Neuron (in vitro differentiated cells): ENCODE data around the gene IMMP2L.
"Not testable (repeated sequence)": the region's sequence is repeated elsewhere in the genome, so short reads cannot be mapped to it uniquely, and the experiment has no call there.

Experiments used
- H2AFZ ChIP-seq: one replicate; pipeline ENCODE4 v1.6.1; 2013; ENCODE audit warnings: low read depth, mild to moderate bottlenecking, inconsistent platforms, low read length, moderate library complexity
- H3K27me3 ChIP-seq: one replicate; pipeline ENCODE4 v1.6.1; 2013; ENCODE audit warnings: low read length; ENCODE audit not compliant: insufficient read depth
- H3K36me3 ChIP-seq: one replicate; pipeline ENCODE4 v1.6.1; 2013; ENCODE audit warnings: low read length; ENCODE audit not compliant: insufficient read depth
- H3K4me1 ChIP-seq: one replicate; pipeline ENCODE4 v1.6.1; 2013; ENCODE audit warnings: low read length; ENCODE audit not compliant: insufficient read depth
- H3K4me3 ChIP-seq: 2 replicates; pipeline ENCODE4 v1.5.1; 2013; ENCODE audit warnings: mild to moderate bottlenecking, low read length, moderate library complexity
- H3K9me3 ChIP-seq: one replicate; pipeline ENCODE4 v1.6.1; 2013; ENCODE audit warnings: low read length

Gene IMMP2L

DNA sequence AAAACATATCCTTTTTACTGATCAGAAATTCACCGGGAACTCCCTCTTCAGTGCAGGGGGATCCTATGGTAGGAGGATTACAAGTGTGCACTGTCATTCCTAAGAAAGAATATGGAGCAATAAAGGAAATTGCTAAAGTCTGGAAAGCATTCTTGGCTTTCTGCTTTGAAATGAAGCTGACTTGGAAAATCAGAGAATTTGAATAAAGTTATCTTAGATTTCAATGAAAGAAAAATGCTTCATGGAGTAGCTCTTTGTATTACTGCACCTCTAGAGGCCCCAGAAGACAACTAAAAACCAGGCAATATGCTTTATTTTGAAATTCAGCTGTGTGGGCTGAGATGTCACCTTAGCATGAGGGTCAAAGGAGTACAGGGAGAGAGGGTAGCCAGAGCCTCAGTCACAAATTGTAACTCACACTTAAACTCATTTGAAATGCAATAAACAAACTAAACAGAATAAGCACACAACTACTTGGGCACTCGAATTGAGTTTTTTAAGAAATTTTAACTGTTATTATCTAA lies 102.5 kb downstream of the IMMP2L start:
- H3K27me3 ChIP-seq = no peaks in the 10 kb centered on the region
- peaks cover 9% of the 10 kb centered on the region for H3K4me1 ChIP-seq
- no peaks in the 10 kb centered on the region for H3K9me3 ChIP-seq
- no peak overlapping the region for H3K4me3 ChIP-seq
- no peak overlapping the region for H2AFZ ChIP-seq
- H3K36me3 ChIP-seq = no peaks in the 10 kb centered on the region

DNA sequence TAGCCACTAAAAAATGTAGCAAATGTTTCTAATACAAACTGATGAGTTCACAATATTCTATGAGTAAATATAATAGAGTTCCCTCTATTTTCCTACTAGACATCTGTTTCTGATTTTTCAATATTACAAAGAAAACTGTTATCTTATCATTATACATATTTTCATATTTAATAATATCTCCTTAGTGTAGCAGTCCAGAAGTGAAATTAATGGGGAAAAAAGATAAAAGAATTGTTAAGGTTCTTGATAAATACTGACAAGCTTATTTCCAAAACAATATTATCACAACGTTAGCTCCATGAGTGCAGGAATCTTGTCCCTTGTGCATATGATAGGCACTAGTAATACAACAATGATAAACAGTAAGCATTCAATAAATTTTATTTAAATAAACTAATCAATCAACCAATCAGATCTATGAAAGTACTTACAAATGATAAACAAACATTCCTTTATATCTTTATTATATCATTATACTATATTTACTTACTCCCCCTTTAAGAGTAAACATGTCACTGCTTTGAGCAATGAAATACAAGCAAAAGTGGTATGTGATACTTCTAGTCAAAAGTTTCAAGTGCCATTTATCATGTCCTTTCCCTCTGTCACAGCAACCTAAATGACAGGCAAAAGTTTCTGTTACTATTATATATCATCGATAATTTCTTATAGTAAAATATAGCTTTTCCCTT lies 103.1 kb downstream of the IMMP2L start:
- Histone ChIP-seq H3K27me3 (no peaks in the 10 kb centered on the region), H3K36me3 (no peaks in the 10 kb centered on the region), H3K9me3 (no peaks in the 10 kb centered on the region), H3K4me1 (peaks cover 9% of the 10 kb centered on the region), H3K4me3 (no peak overlapping the region), H2AFZ (no peak overlapping the region)

DNA sequence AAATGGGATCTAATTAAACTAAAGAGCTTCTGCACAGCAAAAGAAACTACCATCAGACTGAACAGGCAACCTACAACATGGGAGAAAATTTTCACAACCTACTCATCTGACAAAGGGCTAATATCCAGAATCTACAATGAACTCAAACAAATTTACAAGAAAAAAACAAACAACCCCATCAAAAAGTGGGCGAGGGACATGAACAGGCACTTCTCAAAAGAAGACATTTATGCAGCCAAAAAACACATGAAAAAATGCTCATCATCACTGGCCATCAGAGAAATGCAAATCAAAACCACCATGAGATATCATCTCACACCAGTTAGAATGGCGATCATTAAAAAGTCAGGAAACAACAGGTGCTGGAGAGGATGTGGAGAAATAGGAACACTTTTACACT lies 111.6 kb downstream of the IMMP2L start:
- H3K27me3 ChIP-seq, H2AFZ ChIP-seq, H3K4me3 ChIP-seq, H3K4me1 ChIP-seq, H3K36me3 ChIP-seq, H3K9me3 ChIP-seq: not testable (repeated sequence)

DNA sequence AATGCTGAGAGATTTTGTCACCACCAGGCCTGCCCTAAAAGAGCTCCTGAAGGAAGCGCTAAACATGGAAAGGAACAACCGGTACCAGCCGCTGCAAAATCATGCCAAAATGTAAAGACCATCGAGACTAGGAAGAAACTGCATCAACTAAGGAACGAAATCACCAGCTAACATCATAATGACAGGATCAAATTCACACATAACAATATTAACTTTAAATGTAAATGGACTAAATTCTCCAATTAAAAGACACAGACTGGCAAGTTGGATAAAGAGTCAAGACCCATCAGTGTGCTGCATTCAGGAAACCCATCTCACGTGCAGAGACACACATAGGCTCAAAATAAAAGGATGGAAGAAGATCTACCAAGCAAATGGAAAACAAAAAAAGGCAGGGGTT lies 114.8 kb downstream of the IMMP2L start:
- not testable (repeated sequence) for H2AFZ ChIP-seq, H3K9me3 ChIP-seq, H3K4me3 ChIP-seq, H3K27me3 ChIP-seq, H3K4me1 ChIP-seq, H3K36me3 ChIP-seq

DNA sequence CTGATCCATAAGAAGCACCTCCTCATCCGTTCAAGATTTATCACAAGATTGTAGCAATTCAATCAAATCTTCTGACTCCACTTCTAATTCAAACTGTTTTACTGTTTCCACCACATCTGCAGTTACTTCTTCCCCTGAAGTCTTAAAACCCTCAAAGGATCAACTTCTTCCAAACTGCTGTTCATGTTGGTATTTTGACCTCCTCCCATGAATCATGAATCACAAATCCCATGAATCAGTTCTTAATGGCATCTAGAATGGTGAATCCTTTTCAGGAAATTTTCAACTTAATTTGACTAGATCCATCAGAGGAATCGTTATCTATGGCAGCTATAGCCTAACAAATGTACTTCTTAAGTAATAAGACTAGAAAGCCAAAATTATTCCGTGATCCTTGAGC lies 122.3 kb downstream of the IMMP2L start:
- no peaks in the 10 kb centered on the region for H3K36me3 ChIP-seq
- no peak overlapping the region for H3K4me3 ChIP-seq
- H3K27me3 ChIP-seq = no peaks in the 10 kb centered on the region
- H3K4me1 ChIP-seq = peaks cover 16% of the 10 kb centered on the region
- H2AFZ ChIP-seq = no peak overlapping the region
- H3K9me3 ChIP-seq = peaks cover 10% of the 10 kb centered on the region

DNA sequence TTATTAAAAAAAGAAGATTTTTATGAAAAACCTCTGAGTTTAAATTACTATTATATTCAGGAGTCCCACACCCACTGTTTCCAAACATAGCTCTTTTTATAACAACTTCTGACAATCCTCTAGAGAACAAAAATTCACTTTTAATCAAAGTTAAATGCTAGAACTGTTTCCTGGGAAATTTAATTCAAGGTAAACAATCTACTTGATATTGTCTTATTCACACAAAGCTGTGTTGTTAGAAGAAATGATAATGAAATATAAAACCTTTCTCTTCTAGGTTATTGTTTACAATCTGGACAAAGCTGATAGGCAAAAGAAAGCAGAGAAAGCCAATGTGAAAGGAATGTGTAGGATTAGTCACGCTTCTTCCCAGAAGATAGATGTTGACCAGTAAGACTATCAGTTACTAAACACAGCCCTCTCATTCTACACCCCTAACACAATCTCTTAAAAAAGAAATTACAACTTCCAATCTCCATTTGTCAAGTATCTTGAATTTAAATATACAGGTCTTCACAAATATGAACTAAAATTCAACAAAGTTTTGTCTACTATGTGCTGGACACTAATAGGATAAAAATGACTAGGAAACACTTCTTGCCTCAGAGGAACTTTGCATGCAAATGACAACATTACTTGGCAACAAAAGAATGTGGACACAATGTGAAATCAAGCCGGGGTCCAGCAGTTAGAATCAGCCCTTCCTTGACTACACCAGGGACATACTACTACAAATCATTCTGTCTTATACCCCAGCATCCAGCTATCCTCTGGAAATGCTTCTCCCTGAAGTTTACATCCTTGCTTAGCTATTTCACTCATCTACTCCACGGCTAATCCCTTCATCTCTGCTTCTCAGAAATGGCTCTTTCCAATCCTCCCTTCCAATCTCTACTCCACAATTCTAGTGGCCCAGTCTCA lies 123.7 kb downstream of the IMMP2L start:
- Histone ChIP-seq H3K4me3 (no peak overlapping the region), H2AFZ (no peak overlapping the region), H3K4me1 (peaks cover 16% of the 10 kb centered on the region), H3K36me3 (no peaks in the 10 kb centered on the region), H3K9me3 (peaks cover 10% of the 10 kb centered on the region), H3K27me3 (no peaks in the 10 kb centered on the region)

DNA sequence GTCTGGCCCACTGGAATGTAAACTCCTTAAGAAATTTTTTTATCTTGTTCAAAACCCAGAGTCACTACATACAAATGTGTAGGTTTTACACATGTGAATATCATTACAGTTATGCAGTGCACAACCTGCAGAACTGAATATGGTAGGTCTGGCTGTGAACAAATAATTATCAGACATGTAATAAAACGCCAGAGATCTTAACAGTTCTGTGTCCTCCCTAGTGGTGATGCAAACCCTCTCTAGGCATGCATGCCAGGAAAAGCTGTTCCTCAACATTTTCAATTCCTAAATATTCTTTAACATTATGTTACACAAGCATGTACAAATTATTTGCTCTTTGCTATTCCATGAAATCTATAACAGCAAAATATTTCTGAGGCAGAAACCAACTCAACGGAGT lies 124.6 kb downstream of the IMMP2L start:
- Histone ChIP-seq H2AFZ (no peak overlapping the region), H3K4me1 (peaks cover 16% of the 10 kb centered on the region), H3K4me3 (no peak overlapping the region), H3K9me3 (peaks cover 10% of the 10 kb centered on the region), H3K27me3 (no peaks in the 10 kb centered on the region), H3K36me3 (no peaks in the 10 kb centered on the region)

DNA sequence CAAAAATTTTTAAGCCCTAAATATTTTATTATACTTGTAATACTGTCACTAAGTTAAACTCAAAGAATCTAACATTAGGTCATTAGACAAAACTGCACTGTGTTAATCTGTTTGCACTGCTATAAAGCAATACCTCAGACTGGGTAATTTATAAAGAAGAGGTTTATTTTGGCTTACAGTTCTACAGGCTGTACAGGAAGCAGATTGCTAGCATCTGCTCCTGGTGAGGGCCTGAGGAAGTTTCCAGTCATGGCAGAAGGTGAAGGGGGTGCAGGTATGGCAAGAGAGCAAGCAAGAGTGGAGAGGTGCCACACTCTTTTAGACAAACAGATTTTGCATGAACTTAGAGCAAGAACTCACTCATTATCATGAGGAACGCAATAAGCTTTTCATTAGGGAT lies 125.7 kb downstream of the IMMP2L start:
- H3K27me3 ChIP-seq = no peaks in the 10 kb centered on the region
- peaks cover 10% of the 10 kb centered on the region for H3K9me3 ChIP-seq
- H3K4me1 ChIP-seq = peaks cover 16% of the 10 kb centered on the region
- H3K4me3 ChIP-seq = no peak overlapping the region
- no peaks in the 10 kb centered on the region for H3K36me3 ChIP-seq
- no peak overlapping the region for H2AFZ ChIP-seq

DNA sequence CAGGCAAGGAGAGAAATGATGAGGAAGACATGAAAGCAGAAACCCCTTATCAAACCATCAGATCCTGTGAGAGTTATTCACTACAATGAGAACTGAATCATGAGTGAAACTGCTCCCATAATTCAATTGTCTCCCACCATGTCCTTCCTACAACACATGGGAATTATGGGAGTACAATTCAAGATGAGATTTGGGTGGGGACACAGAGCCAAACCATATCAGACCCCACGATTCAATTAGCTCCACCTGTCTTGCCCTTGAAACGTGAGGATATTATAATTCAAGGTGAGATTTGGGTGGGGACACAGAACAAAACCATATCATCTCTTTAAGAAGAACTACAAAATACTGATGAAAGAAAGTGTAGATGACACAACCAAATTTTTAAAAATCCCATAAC lies 128.9 kb downstream of the IMMP2L start:
- Histone ChIP-seq H3K4me1 (peaks cover 6% of the 10 kb centered on the region), H3K9me3 (peaks cover 3% of the 10 kb centered on the region), H2AFZ (no peak overlapping the region), H3K27me3 (no peaks in the 10 kb centered on the region), H3K4me3 (no peak overlapping the region), H3K36me3 (no peaks in the 10 kb centered on the region)

DNA sequence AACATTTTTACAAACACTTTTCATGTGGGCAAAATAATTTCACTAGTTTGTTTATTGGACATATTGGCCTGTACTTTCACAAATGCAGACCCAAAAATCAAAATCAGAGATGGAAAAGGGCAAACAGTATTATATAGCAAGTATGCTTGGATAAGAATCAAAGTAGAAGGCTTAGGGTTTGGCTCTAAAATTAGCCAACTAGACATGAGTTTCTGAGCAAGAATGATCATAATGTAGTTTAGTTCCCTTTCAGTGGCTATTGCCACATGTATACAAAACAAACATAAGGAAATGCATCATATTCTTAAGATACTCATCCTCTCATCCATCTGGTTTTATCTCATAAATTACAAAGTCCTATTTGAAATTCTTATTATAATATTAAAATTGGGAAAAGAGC lies 132.5 kb downstream of the IMMP2L start:
- no peaks in the 10 kb centered on the region for H3K36me3 ChIP-seq
- no peaks in the 10 kb centered on the region for H3K9me3 ChIP-seq
- no peaks in the 10 kb centered on the region for H3K27me3 ChIP-seq
- no peak overlapping the region for H2AFZ ChIP-seq
- H3K4me3 ChIP-seq = no peak overlapping the region
- H3K4me1 ChIP-seq = no peaks in the 10 kb centered on the region

DNA sequence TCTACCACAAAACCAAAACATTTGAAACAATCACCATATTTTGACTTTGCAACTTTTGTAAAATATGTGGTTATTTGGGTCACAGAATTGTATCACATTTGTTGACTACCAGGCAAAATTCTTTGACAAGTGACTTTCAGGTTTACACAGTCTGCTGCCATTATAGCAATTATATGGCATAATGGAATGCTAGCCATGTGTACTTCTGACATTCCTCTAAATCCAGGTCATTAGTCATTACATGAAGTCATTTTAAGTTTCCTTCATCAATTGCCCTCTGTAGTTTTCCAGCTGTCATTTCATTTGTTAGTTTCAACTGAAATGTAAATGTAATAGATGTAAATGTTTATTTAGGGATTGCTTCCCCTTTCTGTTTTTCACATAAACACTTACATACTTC lies 137.5 kb downstream of the IMMP2L start:
- H3K36me3 ChIP-seq = no peaks in the 10 kb centered on the region
- H3K9me3 ChIP-seq = no peaks in the 10 kb centered on the region
- H3K4me1 ChIP-seq = no peaks in the 10 kb centered on the region
- H3K27me3 ChIP-seq = no peaks in the 10 kb centered on the region
- no peak overlapping the region for H2AFZ ChIP-seq
- H3K4me3 ChIP-seq = no peak overlapping the region

DNA sequence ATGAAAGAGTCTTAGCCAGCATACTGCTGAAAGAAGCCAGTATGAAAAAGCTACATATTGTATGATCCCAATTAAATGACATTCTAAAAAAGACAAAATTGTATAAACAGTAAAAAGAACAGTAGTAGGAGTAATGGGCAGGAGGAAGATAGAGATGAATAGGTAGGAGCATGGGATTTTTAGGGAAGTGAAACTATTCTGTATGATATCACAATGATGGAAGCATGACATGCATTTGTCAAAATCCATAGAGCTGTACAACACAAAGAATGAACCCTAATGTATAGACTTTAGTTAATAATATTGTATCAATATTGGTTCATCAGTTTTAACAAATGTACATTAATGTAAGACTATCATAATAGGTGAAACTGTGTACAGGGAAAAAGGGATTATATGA lies 147.9 kb downstream of the IMMP2L start:
- Histone ChIP-seq H3K36me3 (no peaks in the 10 kb centered on the region), H3K27me3 (no peaks in the 10 kb centered on the region), H3K9me3 (no peaks in the 10 kb centered on the region)

DNA sequence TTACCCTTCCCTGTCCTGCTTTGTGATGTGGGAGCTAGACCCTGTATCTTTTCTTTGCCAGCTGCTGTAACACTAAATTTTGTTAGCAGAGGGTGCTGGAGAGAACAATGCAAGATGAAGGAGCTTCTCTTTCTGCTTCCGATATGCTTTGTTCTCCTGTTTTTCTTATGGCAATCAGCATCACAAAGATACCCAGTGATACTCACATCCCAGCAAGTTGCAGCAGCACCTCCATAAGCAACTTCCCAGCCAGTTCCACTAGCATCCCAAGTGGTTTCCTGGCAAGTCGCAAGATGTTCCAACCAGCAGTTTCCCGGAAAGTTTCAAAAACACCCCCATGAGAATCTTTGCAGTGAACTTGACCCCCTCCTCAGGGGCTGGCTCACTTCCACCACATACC lies 148.6 kb downstream of the IMMP2L start:
- Histone ChIP-seq H3K36me3 (no peaks in the 10 kb centered on the region), H3K27me3 (no peaks in the 10 kb centered on the region), H3K9me3 (no peaks in the 10 kb centered on the region), H3K4me3 (peak overlapping the region; percentile 4), H2AFZ (peak overlapping the region; percentile 0), H3K4me1 (peaks cover 11% of the 10 kb centered on the region)

More for the DNA sequence above, 147.9 kb downstream of the IMMP2L start:
- peaks cover 11% of the 10 kb centered on the region for H3K4me1 ChIP-seq
- H3K4me3 ChIP-seq = no peak overlapping the region
- H2AFZ ChIP-seq = peak overlapping the region; percentile 0
